GM23248 (cell line): Measurements from ENCODE around the gene GYG2.

Source experiments
- EZH2 ChIP-seq: fragments of 200-600 bp; sonication (generic); IDR thresholded peaks from 2 replicates; pipeline ENCODE4 v1.6.1; 2018; ENCODE audit warnings: antibody characterized with exemption, mild to moderate bottlenecking; ENCODE audit not compliant: insufficient read depth, poor library complexity, severe bottlenecking
- EZH2phosphoT487 ChIP-seq: fragments of 200-600 bp; sonication (generic); IDR thresholded peaks from 2 replicates; pipeline ENCODE4 v1.6.1; 2018; ENCODE audit warnings: antibody characterized with exemption, moderate library complexity, mild to moderate bottlenecking, low read depth; ENCODE audit not compliant: insufficient read depth

DNA sequence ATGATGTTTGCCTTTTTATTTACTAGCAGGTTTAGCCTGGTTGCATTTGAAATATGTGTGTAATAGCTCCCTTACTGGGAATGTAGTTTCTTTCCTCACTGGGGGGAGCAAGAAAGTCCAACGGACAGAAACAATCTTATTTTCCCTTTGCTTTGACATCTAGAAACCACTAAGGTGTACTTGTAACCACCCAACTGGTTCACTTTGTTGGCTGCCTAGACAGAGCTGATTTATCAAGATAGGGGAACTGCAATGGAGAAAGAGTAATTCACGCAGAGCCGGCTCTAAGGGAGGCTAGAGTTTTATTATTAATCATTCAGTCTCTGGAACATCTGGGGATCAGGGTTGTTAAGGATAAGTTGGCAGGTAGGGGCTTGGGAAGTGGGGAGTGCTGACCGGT, 46.6 kb upstream of the GYG2 start:
- TF ChIP-seq EZH2phosphoT487: no peak
- TF ChIP-seq EZH2: no peak
